Superior temporal gyrus (tissue), 1 donor: ENCODE results near the gene ARID3A.
A peak's percentile ranks its signal among the peaks of the same experiment; 100 is the strongest.

Source experiments
- DNase-seq: peaks from one replicate; pipeline ENCODE4 v3.0.0-alpha.2; 2016; ENCODE audit errors: extremely low spot score

The ARID3A gene

GRCh38 chr19:988081-988480 is 62.2 kb downstream of the ARID3A start:
- DNase-seq: no peak

- DNase-seq: no peak
Observed at GRCh38 chr19:988510-988909, 62.7 kb downstream of the ARID3A start.

- DNase-seq: no peak
Observed at GRCh38 chr19:989381-990081, 63.7 kb downstream of the ARID3A start.

GRCh38 chr19:990119-990571 is 64.3 kb downstream of the ARID3A start:
- DNase-seq: no peak

GRCh38 chr19:990746-991145 is 64.9 kb downstream of the ARID3A start:
- no peak for DNase-seq

GRCh38 chr19:991174-991931 is 65.5 kb downstream of the ARID3A start:
- DNase-seq: no peak

- no peak for DNase-seq
Observed at GRCh38 chr19:991932-992669, 66.3 kb downstream of the ARID3A start.

- DNase-seq: no peak
Observed at GRCh38 chr19:992670-993055, 66.8 kb downstream of the ARID3A start.

GRCh38 chr19:993361-993830 is 67.6 kb downstream of the ARID3A start:
- no peak for DNase-seq

- DNase-seq: no peak
Observed at GRCh38 chr19:993831-994393, 68.1 kb downstream of the ARID3A start.

GRCh38 chr19:994516-994915 is 68.7 kb downstream of the ARID3A start:
- DNase-seq: no peak

- DNase-seq: no peak
Observed at GRCh38 chr19:995051-995827, 69.4 kb downstream of the ARID3A start.

- no peak for DNase-seq
Observed at GRCh38 chr19:996051-996838, 70.4 kb downstream of the ARID3A start.

GRCh38 chr19:998064-998463 is 72.2 kb downstream of the ARID3A start:
- DNase-seq: no peak

- no peak for DNase-seq
Observed at GRCh38 chr19:999379-999719, 73.5 kb downstream of the ARID3A start.

GRCh38 chr19:1000095-1000494 is 74.3 kb downstream of the ARID3A start, which contains the start of gene GRIN3B:
Gene GRIN3B (plus strand): TSS chr19:1000419. CDS start chr19:1000438, 19 bp downstream.
- DNase-seq: no peak

GRCh38 chr19:1000591-1001537 is 75.0 kb downstream of the ARID3A start:
- no peak for DNase-seq

GRCh38 chr19:1001538-1002166 is 75.8 kb downstream of the ARID3A start:
- peak; percentile 14 for DNase-seq

- DNase-seq: no peak
Observed at GRCh38 chr19:1002600-1002999, 76.8 kb downstream of the ARID3A start.
